Uterus (tissue), 4 donors: ENCODE measurements around the gene SERPINA4. TPM values are rescaled to one million over a fixed set of nuclear protein-coding genes. Genes with fewer than 3 reads are reported as not detected.

Source experiments
- DNase-seq, 2 donors: peaks; one replicate each; pipeline ENCODE4 v3.0.0-alpha.2; 2019 to 2020
- H3K27ac ChIP-seq, 2 donors: fragments of 200-600 bp; sonication (generic); 1 replicate in 1 of 2; 2 replicates in 1 of 2; pipeline ENCODE4 v1.5.1; 2016 to 2018
- H3K27me3 ChIP-seq, 2 donors: fragments of 200-600 bp; sonication (generic); one replicate each; pipeline ENCODE4 v1.5.1; 2018 to 2019; ENCODE audit warnings: control low read depth in 1 of 2
- H3K36me3 ChIP-seq, 2 donors: fragments of 200-600 bp; sonication (generic); one replicate each; pipeline ENCODE4 v1.5.1; 2019; ENCODE audit warnings: control low read depth in 1 of 2
- H3K4me1 ChIP-seq, 2 donors: fragments of 200-600 bp; sonication (generic); one replicate each; pipeline ENCODE4 v1.5.1; 2018 to 2019; ENCODE audit warnings: control low read depth in 1 of 2
- H3K4me3 ChIP-seq, 2 donors: fragments of 200-600 bp; sonication (generic); 1 replicate in 1 of 2; 2 replicates in 1 of 2; pipeline ENCODE4 v1.5.1; 2018 to 2019; ENCODE audit warnings: mild to moderate bottlenecking in 1 of 2
- H3K9me3 ChIP-seq, 2 donors: fragments of 200-600 bp; sonication (generic); one replicate each; pipeline ENCODE4 v1.5.1; 2019; ENCODE audit warnings: control low read depth in 1 of 2
- CTCF ChIP-seq, 4 experiments: fragments of 200-600 bp in 2 of 4; fragments of 450-650 bp in 2 of 4; sonication (generic) in 2 of 4; IDR thresholded peaks; one replicate each; pipeline ENCODE4 v1.5.1; 2016 to 2019; ENCODE audit warnings: antibody characterized with exemption in 4 of 4, mild to moderate bottlenecking in 2 of 4, moderate library complexity in 1 of 4
- POLR2A ChIP-seq, 2 donors: fragments of 450-650 bp; IDR thresholded peaks; one replicate each; pipeline ENCODE4 v1.6.1; 2016; ENCODE audit warnings: antibody characterized with exemption in 2 of 2, mild to moderate bottlenecking in 1 of 2, moderate library complexity in 1 of 2
- intact Hi-C: fragments of 100-400 bp; cut with DNase I; formaldehyde crosslinking; loops from one replicate; pipeline ENCODE4 v1.15.1; 2023; ENCODE audit warnings: low total_unique reads
- total RNA-seq, 4 donors: library from RNA; depleted of rRNA in 3 of 4; stranded (reverse); fragments of >200 nt in 3 of 4; gene quantifications; one replicate each; pipeline versions ENCODE4 v1.1.0 to v1.2.4, GENCODE V29; 2014 to 2023
- donor health status: DM: yes; HTN: yes; CAD: no.

Gene SERPINA4
- total RNA-seq, 4 donors from 2014 or later, result 0.28 TPM; not detected in 3

- intact Hi-C loops, result no loop called here
- DNase-seq, result no peak
- H3K36me3 ChIP-seq, result no peaks in the 10 kb centered on the region
- TF ChIP-seq CTCF (IDR thresholded peaks at IDR 0.05) (no peak), POLR2A (IDR thresholded peaks at IDR 0.05) (no peak)
- H3K4me3 ChIP-seq, result no peak overlapping the region
- no peaks in the 10 kb centered on the region for H3K4me1 ChIP-seq
- no peak overlapping the region for H3K27ac ChIP-seq
- H3K9me3 ChIP-seq, result no peaks in the 10 kb centered on the region
- H3K27me3 ChIP-seq, result no peaks in the 10 kb centered on the region
Measured at GRCh38 chr14:94555991-94556390, 5.3 kb upstream of the SERPINA4 start.

- TF ChIP-seq CTCF (IDR thresholded peaks at IDR 0.05), result no peak
- no peak for DNase-seq
- Histone ChIP-seq H3K36me3 (no peaks in the 10 kb centered on the region), H3K27ac (no peak overlapping the region), H3K27me3 (no peaks in the 10 kb centered on the region), H3K4me3 (no peak overlapping the region), H3K4me1 (no peaks in the 10 kb centered on the region), H3K9me3 (no peaks in the 10 kb centered on the region)
- intact Hi-C loops, result no loop called here
Measured at GRCh38 chr14:94557327-94557726, 3.9 kb upstream of the SERPINA4 start.

- Histone ChIP-seq H3K4me3 (no peak overlapping the region), H3K4me1 (no peaks in the 10 kb centered on the region), H3K27me3 (no peaks in the 10 kb centered on the region), H3K36me3 (no peaks in the 10 kb centered on the region), H3K9me3 (no peaks in the 10 kb centered on the region), H3K27ac (no peak overlapping the region)
- DNase-seq, result no peak
- TF ChIP-seq CTCF (IDR thresholded peaks at IDR 0.05) (no peak), POLR2A (IDR thresholded peaks at IDR 0.05) (no peak)
- intact Hi-C loops, result no loop called here
Measured at GRCh38 chr14:94558842-94559241, 2.4 kb upstream of the SERPINA4 start.

GRCh38 chr14:94559638-94560290, 1.5 kb upstream of the SERPINA4 start:
- DNase-seq, result no peak
- no peak for TF ChIP-seq POLR2A (IDR thresholded peaks at IDR 0.05)
- intact Hi-C loops, result no loop called here

GRCh38 chr14:94560291-94560665, 964 bp upstream of the SERPINA4 start:
- H3K4me1 ChIP-seq, result no peaks in the 10 kb centered on the region
- no peak for DNase-seq
- no peak overlapping the region for H3K27ac ChIP-seq
- H3K9me3 ChIP-seq, result no peaks in the 10 kb centered on the region
- H3K36me3 ChIP-seq, result no peaks in the 10 kb centered on the region
- intact Hi-C loops, result no loop called here
- TF ChIP-seq CTCF (IDR thresholded peaks at IDR 0.05), result no peak
- TF ChIP-seq POLR2A (IDR thresholded peaks at IDR 0.05), result no peak
- no peaks in the 10 kb centered on the region for H3K27me3 ChIP-seq
- no peak overlapping the region for H3K4me3 ChIP-seq

More at GRCh38 chr14:94559638-94560290, 1.5 kb upstream of the SERPINA4 start:
- H3K27ac ChIP-seq, result no peak overlapping the region
- no peak overlapping the region for H3K4me3 ChIP-seq
- H3K9me3 ChIP-seq, result no peaks in the 10 kb centered on the region
- H3K4me1 ChIP-seq, result no peaks in the 10 kb centered on the region
- H3K27me3 ChIP-seq, result no peaks in the 10 kb centered on the region
- H3K36me3 ChIP-seq, result no peaks in the 10 kb centered on the region

- Histone ChIP-seq H3K4me1 (no peaks in the 10 kb centered on the region), H3K27ac (no peak overlapping the region), H3K4me3 (no peak overlapping the region), H3K27me3 (no peaks in the 10 kb centered on the region), H3K9me3 (no peaks in the 10 kb centered on the region), H3K36me3 (no peaks in the 10 kb centered on the region)
- no peak for DNase-seq
- intact Hi-C loops, result no loop called here
- no peak for TF ChIP-seq CTCF (IDR thresholded peaks at IDR 0.05)
- no peak for TF ChIP-seq POLR2A (IDR thresholded peaks at IDR 0.05)
Measured at GRCh38 chr14:94561656-94562010, 391 bp downstream of the SERPINA4 start.
